ENCODE results near the gene PKNOX2.

Gene PKNOX2

GRCh38 chr11:125270711-125271110 lies 106.2 kb downstream of the PKNOX2 start:
- Histone ChIP-seq H3K79me2 (ENCODE audit: low read length) (no peaks in the 10 kb centered on the region), H3K9ac (ENCODE audit: low read length) (no peak overlapping the region), H3K4me2 (ENCODE audit: low read depth, low read length) (no peak overlapping the region), H3K27me3 (replicated peaks; ENCODE audit: insufficient read depth, low read length) (no peaks in the 10 kb centered on the region; the same call in 1 of the 2 replicates), H3K4me1 (ENCODE audit: low read length) (no peaks in the 10 kb centered on the region), H3K36me3 (replicated peaks; ENCODE audit: insufficient read depth, low read length) (no peaks in the 10 kb centered on the region), H2AFZ (ENCODE audit: low read length) (no peak overlapping the region), H3K9me3 (replicated peaks; ENCODE audit: insufficient read depth, low read length) (no peaks in the 10 kb centered on the region), H4K20me1 (ENCODE audit: insufficient read depth, low read length) (no peaks in the 10 kb centered on the region), H3K9me2 (replicated peaks; ENCODE audit: insufficient read depth, low read length) (no peaks in the 10 kb centered on the region), H3K27ac (ENCODE audit: low read length) (no peak overlapping the region), H3K4me3 (ENCODE audit: low read length) (no peak overlapping the region), H3F3A (ENCODE audit: insufficient read depth, low read length) (no peaks in the 10 kb centered on the region)
- TF ChIP-seq EZH2 (optimal IDR thresholded peaks at IDR 0.05; ENCODE audit: low read depth, low read length) (no peak), EZH2phosphoT487 (IDR thresholded peaks at IDR 0.05; ENCODE audit: low read length) (no peak)
- TF ChIP-seq, protein P1, sequence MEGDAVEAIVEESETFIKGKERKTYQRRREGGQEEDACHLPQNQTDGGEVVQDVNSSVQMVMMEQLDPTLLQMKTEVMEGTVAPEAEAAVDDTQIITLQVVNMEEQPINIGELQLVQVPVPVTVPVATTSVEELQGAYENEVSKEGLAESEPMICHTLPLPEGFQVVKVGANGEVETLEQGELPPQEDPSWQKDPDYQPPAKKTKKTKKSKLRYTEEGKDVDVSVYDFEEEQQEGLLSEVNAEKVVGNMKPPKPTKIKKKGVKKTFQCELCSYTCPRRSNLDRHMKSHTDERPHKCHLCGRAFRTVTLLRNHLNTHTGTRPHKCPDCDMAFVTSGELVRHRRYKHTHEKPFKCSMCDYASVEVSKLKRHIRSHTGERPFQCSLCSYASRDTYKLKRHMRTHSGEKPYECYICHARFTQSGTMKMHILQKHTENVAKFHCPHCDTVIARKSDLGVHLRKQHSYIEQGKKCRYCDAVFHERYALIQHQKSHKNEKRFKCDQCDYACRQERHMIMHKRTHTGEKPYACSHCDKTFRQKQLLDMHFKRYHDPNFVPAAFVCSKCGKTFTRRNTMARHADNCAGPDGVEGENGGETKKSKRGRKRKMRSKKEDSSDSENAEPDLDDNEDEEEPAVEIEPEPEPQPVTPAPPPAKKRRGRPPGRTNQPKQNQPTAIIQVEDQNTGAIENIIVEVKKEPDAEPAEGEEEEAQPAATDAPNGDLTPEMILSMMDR (IDR thresholded peaks at IDR 0.05; ENCODE audit: low read length): no peak
- DNase-seq: no peak

DNA sequence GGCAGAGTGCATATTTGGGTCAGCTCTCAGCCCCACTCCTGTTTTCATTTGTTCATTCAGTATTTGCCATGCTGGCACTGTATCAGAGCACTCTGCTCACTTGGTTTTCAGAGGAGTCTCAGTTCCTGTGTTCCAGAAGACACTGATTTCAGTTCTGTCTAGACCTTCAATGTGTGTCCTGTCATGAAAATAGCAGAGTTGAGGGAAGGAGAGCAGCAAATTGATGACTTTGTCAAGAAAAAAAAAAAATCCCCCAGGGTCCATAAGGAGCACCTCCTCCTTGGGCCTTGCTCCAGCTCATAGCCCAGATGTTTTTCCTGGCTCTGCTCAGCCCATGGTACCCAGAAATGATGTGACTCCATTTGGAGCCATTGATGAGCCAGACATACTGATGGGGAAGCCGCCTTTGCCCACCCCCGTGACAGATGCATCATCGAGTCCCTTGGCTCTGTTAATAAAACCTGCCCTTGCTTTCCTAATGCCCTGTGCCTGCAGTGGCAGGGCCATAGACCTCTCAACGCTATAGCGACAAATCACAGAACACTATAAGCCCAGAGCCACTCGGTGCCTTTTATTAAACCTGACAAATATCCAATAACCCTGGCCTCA lies 107.0 kb downstream of the PKNOX2 start:
- no peaks in the 10 kb centered on the region for H3K9me3 ChIP-seq (replicated peaks; ENCODE audit: insufficient read depth, low read length)
- no peaks in the 10 kb centered on the region for H4K20me1 ChIP-seq (ENCODE audit: insufficient read depth, low read length)
- no peaks in the 10 kb centered on the region for H3K79me2 ChIP-seq (ENCODE audit: low read length)
- no peaks in the 10 kb centered on the region for H3K36me3 ChIP-seq (replicated peaks; ENCODE audit: insufficient read depth, low read length)
- H3K9me2 ChIP-seq (replicated peaks; ENCODE audit: insufficient read depth, low read length): no peaks in the 10 kb centered on the region
- no peaks in the 10 kb centered on the region for H3F3A ChIP-seq (ENCODE audit: insufficient read depth, low read length)
- no peak overlapping the region for H3K27ac ChIP-seq (ENCODE audit: low read length)
- TF ChIP-seq EZH2 (optimal IDR thresholded peaks at IDR 0.05; ENCODE audit: low read depth, low read length) (no peak), EZH2phosphoT487 (IDR thresholded peaks at IDR 0.05; ENCODE audit: low read length) (no peak)
- TF ChIP-seq, protein P1 (IDR thresholded peaks at IDR 0.05; ENCODE audit: low read length): no peak
- no peak overlapping the region for H3K4me3 ChIP-seq (ENCODE audit: low read length)
- H3K4me2 ChIP-seq (ENCODE audit: low read depth, low read length): no peak overlapping the region
- no peak for DNase-seq
- H3K4me1 ChIP-seq (ENCODE audit: low read length): no peaks in the 10 kb centered on the region
- no peak overlapping the region for H3K9ac ChIP-seq (ENCODE audit: low read length)
- no peak overlapping the region for H2AFZ ChIP-seq (ENCODE audit: low read length)
- no peaks in the 10 kb centered on the region for H3K27me3 ChIP-seq (replicated peaks; ENCODE audit: insufficient read depth, low read length)

DNA sequence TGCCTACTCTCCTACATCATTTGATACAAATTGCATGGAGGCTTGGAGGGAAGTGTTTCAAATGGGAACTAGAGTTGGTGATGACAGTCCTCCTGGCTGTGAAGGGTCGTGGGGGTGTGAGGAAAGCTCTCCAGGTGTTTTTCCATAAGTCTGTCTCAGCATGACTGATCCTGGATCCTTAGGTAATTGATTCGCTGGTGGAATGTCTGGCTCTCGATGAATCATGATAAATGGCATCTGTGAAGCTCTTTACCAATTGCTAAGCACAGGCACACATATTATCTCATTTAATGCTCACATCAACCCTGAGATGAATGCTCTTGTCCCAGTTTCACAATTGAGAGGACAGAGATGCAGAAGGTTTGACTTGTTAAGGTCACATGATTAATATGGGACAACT lies 107.5 kb downstream of the PKNOX2 start:
- Histone ChIP-seq H3K9ac (ENCODE audit: low read length) (no peak overlapping the region), H3K9me2 (replicated peaks; ENCODE audit: insufficient read depth, low read length) (no peaks in the 10 kb centered on the region), H3K4me3 (ENCODE audit: low read length) (no peak overlapping the region), H3K27ac (ENCODE audit: low read length) (no peak overlapping the region), H2AFZ (ENCODE audit: low read length) (no peak overlapping the region), H3K36me3 (replicated peaks; ENCODE audit: insufficient read depth, low read length) (no peaks in the 10 kb centered on the region), H3K9me3 (replicated peaks; ENCODE audit: insufficient read depth, low read length) (no peaks in the 10 kb centered on the region), H3K79me2 (ENCODE audit: low read length) (no peaks in the 10 kb centered on the region), H3K4me2 (ENCODE audit: low read depth, low read length) (no peak overlapping the region), H3K4me1 (ENCODE audit: low read length) (no peaks in the 10 kb centered on the region), H4K20me1 (ENCODE audit: insufficient read depth, low read length) (no peaks in the 10 kb centered on the region), H3F3A (ENCODE audit: insufficient read depth, low read length) (no peaks in the 10 kb centered on the region), H3K27me3 (replicated peaks; ENCODE audit: insufficient read depth, low read length) (no peaks in the 10 kb centered on the region)
- no peak for DNase-seq
- TF ChIP-seq, protein P1 (IDR thresholded peaks at IDR 0.05; ENCODE audit: low read length): no peak
- TF ChIP-seq EZH2phosphoT487 (IDR thresholded peaks at IDR 0.05; ENCODE audit: low read length): no peak
- TF ChIP-seq EZH2 (optimal IDR thresholded peaks at IDR 0.05; ENCODE audit: low read depth, low read length): no peak
